MG63 (cell line): Measurements from ENCODE around the gene NDST1. TPM values are rescaled to one million over a fixed set of nuclear protein-coding genes. Genes with fewer than 3 reads are reported as not detected.

ENCODE experiments used
- DNase-seq: peaks from one replicate; pipeline ENCODE4 v3.0.0-alpha.2; 2020
- H3K27me3 ChIP-seq: fragments of 250-450 bp; sonication (Bioruptor Pico); 2 replicates; pipeline ENCODE4 v1.5.1; 2020; ENCODE audit warnings: mild to moderate bottlenecking, moderate library complexity
- H3K36me3 ChIP-seq: fragments of 250-450 bp; sonication (Bioruptor Pico); 2 replicates; pipeline ENCODE4 v1.5.1; 2020; ENCODE audit warnings: mild to moderate bottlenecking, moderate library complexity
- H3K4me3 ChIP-seq: fragments of 250-450 bp; sonication (Bioruptor Pico); 2 replicates; pipeline ENCODE4 v1.5.1; 2020; ENCODE audit warnings: mild to moderate bottlenecking, moderate library complexity
- H3K9me3 ChIP-seq: fragments of 250-450 bp; sonication (Bioruptor Pico); 2 replicates; pipeline ENCODE4 v1.5.1; 2020; ENCODE audit warnings: mild to moderate bottlenecking, moderate library complexity
- total RNA-seq: library from RNA; depleted of rRNA; stranded (reverse); fragments of >200 nt; shearing (Covaris generic); gene quantifications from 2 replicates; pipeline ENCODE4 v1.2.3, GENCODE V29; 2014; ENCODE audit warnings: low replicate concordance

NDST1 gene
- total RNA-seq, 1 experiment from 2014 or later, result 142 TPM

- Histone ChIP-seq H3K4me3 (no peak overlapping the region), H3K9me3 (no peaks in the 10 kb centered on the region), H3K36me3 (no peaks in the 10 kb centered on the region), H3K27me3 (no peaks in the 10 kb centered on the region)
- DNase-seq, result no peak
Measured at GRCh38 chr5:150595466-150596031, 87.6 kb downstream of the NDST1 start.

- no peak for DNase-seq
- no peaks in the 10 kb centered on the region for H3K9me3 ChIP-seq
Measured at GRCh38 chr5:150596313-150596712, 88.4 kb downstream of the NDST1 start.

GRCh38 chr5:150596826-150597225 lies 88.9 kb downstream of the NDST1 start:
- no peak overlapping the region for H3K4me3 ChIP-seq
- H3K9me3 ChIP-seq, result no peaks in the 10 kb centered on the region
- H3K36me3 ChIP-seq, result no peaks in the 10 kb centered on the region
- no peak for DNase-seq
- H3K27me3 ChIP-seq, result no peaks in the 10 kb centered on the region

More at GRCh38 chr5:150596313-150596712, 88.4 kb downstream of the NDST1 start:
- H3K27me3 ChIP-seq, result no peaks in the 10 kb centered on the region
- no peaks in the 10 kb centered on the region for H3K36me3 ChIP-seq
- no peak overlapping the region for H3K4me3 ChIP-seq

- DNase-seq, result no peak
Measured at GRCh38 chr5:150598006-150598405, 90.1 kb downstream of the NDST1 start.

GRCh38 chr5:150598821-150599273 lies 90.9 kb downstream of the NDST1 start:
- no peak for DNase-seq
- H3K27me3 ChIP-seq, result no peaks in the 10 kb centered on the region
- H3K4me3 ChIP-seq, result no peak overlapping the region
- no peaks in the 10 kb centered on the region for H3K9me3 ChIP-seq
- H3K36me3 ChIP-seq, result no peaks in the 10 kb centered on the region

More at GRCh38 chr5:150598006-150598405, 90.1 kb downstream of the NDST1 start:
- Histone ChIP-seq H3K9me3 (no peaks in the 10 kb centered on the region), H3K27me3 (no peaks in the 10 kb centered on the region), H3K4me3 (no peak overlapping the region), H3K36me3 (no peaks in the 10 kb centered on the region)

GRCh38 chr5:150599281-150599680 lies 91.3 kb downstream of the NDST1 start:
- no peak overlapping the region for H3K4me3 ChIP-seq
- H3K36me3 ChIP-seq, result no peaks in the 10 kb centered on the region
- no peaks in the 10 kb centered on the region for H3K9me3 ChIP-seq
- DNase-seq, result no peak
- no peaks in the 10 kb centered on the region for H3K27me3 ChIP-seq

GRCh38 chr5:150599917-150600511 lies 92.1 kb downstream of the NDST1 start:
- Histone ChIP-seq H3K27me3 (no peaks in the 10 kb centered on the region), H3K36me3 (no peaks in the 10 kb centered on the region), H3K9me3 (no peaks in the 10 kb centered on the region), H3K4me3 (no peak overlapping the region)
- DNase-seq, result peak; percentile 87

- H3K9me3 ChIP-seq, result no peaks in the 10 kb centered on the region
- DNase-seq, result no peak
- H3K36me3 ChIP-seq, result no peaks in the 10 kb centered on the region
- no peak overlapping the region for H3K4me3 ChIP-seq
- H3K27me3 ChIP-seq, result no peaks in the 10 kb centered on the region
Measured at GRCh38 chr5:150600616-150601490, 92.9 kb downstream of the NDST1 start.

- H3K27me3 ChIP-seq, result no peaks in the 10 kb centered on the region
Measured at GRCh38 chr5:150601491-150602345, 93.8 kb downstream of the NDST1 start.

GRCh38 chr5:150603052-150603451 lies 95.1 kb downstream of the NDST1 start:
- no peak for DNase-seq
- Histone ChIP-seq H3K36me3 (no peaks in the 10 kb centered on the region), H3K4me3 (no peak overlapping the region), H3K27me3 (no peaks in the 10 kb centered on the region), H3K9me3 (no peaks in the 10 kb centered on the region)

More at GRCh38 chr5:150601491-150602345, 93.8 kb downstream of the NDST1 start:
- H3K9me3 ChIP-seq, result no peaks in the 10 kb centered on the region
- no peaks in the 10 kb centered on the region for H3K36me3 ChIP-seq
- DNase-seq, result no peak
- H3K4me3 ChIP-seq, result no peak overlapping the region

GRCh38 chr5:150603491-150603890 lies 95.6 kb downstream of the NDST1 start:
- Histone ChIP-seq H3K9me3 (no peaks in the 10 kb centered on the region), H3K4me3 (no peak overlapping the region), H3K36me3 (no peaks in the 10 kb centered on the region), H3K27me3 (no peaks in the 10 kb centered on the region)
- DNase-seq, result no peak

GRCh38 chr5:150604010-150604409 lies 96.1 kb downstream of the NDST1 start:
- DNase-seq, result no peak
- H3K4me3 ChIP-seq, result no peak overlapping the region

GRCh38 chr5:150604894-150605440 lies 97.0 kb downstream of the NDST1 start:
- no peak for DNase-seq
- Histone ChIP-seq H3K36me3 (no peaks in the 10 kb centered on the region), H3K27me3 (no peaks in the 10 kb centered on the region), H3K9me3 (no peaks in the 10 kb centered on the region), H3K4me3 (no peak overlapping the region)

More at GRCh38 chr5:150604010-150604409, 96.1 kb downstream of the NDST1 start:
- no peaks in the 10 kb centered on the region for H3K27me3 ChIP-seq
- H3K9me3 ChIP-seq, result no peaks in the 10 kb centered on the region
- H3K36me3 ChIP-seq, result no peaks in the 10 kb centered on the region

GRCh38 chr5:150605546-150605945 lies 97.6 kb downstream of the NDST1 start:
- Histone ChIP-seq H3K4me3 (no peak overlapping the region), H3K36me3 (no peaks in the 10 kb centered on the region), H3K27me3 (no peaks in the 10 kb centered on the region), H3K9me3 (no peaks in the 10 kb centered on the region)
- DNase-seq, result no peak

- H3K27me3 ChIP-seq, result no peaks in the 10 kb centered on the region
- no peaks in the 10 kb centered on the region for H3K9me3 ChIP-seq
- H3K36me3 ChIP-seq, result no peaks in the 10 kb centered on the region
- no peak overlapping the region for H3K4me3 ChIP-seq
- DNase-seq, result no peak
Measured at GRCh38 chr5:150606476-150606875, 98.5 kb downstream of the NDST1 start.

- H3K4me3 ChIP-seq, result no peak overlapping the region
- H3K27me3 ChIP-seq, result no peaks in the 10 kb centered on the region
- no peaks in the 10 kb centered on the region for H3K36me3 ChIP-seq
- no peaks in the 10 kb centered on the region for H3K9me3 ChIP-seq
- DNase-seq, result no peak
Measured at GRCh38 chr5:150607105-150607504, 99.2 kb downstream of the NDST1 start.
